Endothelial cell of umbilical vein (primary cell): Measurements from ENCODE around the gene MATCAP1. TPM values are rescaled to one million over a fixed set of nuclear protein-coding genes. Genes with fewer than 3 reads are reported as not detected.
A peak's percentile ranks its signal among the peaks of the same experiment; 100 is the strongest.

Experiments used
- BruUV-seq: library from RNA; stranded (reverse); fragments of 400-500 nt; replicated peaks from 2 replicates; lab custom pipeline; 2021; lab: Mats Ljungman, UMichigan
- CTCF ChIA-PET: fragments of 300-600, 350-600 bp; sonication (Branson Sonifier 250); formaldehyde crosslinking; loops from one replicate; lab custom pipeline; 2021; ENCODE audit warnings: antibody characterized with exemption, inconsistent platforms; lab: Charles Lee
- POLR2A ChIA-PET: fragments of 300-600, 350-600 bp; sonication (Branson Sonifier 250); formaldehyde crosslinking; loops from one replicate; lab custom pipeline; 2021; ENCODE audit warnings: antibody characterized with exemption, inconsistent platforms; lab: Charles Lee
- DNase-seq: peaks from one replicate; pipeline ENCODE4 v3.0.0-alpha.2; 2011; ENCODE audit warnings: low read depth, low spot score
- FAIRE-seq: peaks from 2 replicates; lab custom pipeline; 2011; peaks lifted over from hg19 to GRCh38; lab: Jason Lieb, UNC
- H2AFZ ChIP-seq: 2 replicates; pipeline ENCODE4 v1.6.0; 2012; ENCODE audit warnings: low read depth, low read length, control low read depth, inconsistent platforms
- H3K27ac ChIP-seq: 2 replicates; pipeline ENCODE4 v1.5.1; 2011; ENCODE audit warnings: low read depth, mild to moderate bottlenecking, control low read depth, low read length, moderate library complexity; ENCODE audit not compliant: insufficient read depth
- H3K27me3 ChIP-seq, 2 experiments: 2 replicates each; pipeline versions ENCODE4 v1.6.0 to v1.6.1; 2011; ENCODE audit warnings: low read length in 2 of 2, mixed read lengths in 1 of 2; ENCODE audit not compliant: control insufficient read depth in 2 of 2, insufficient read depth in 2 of 2
- H3K36me3 ChIP-seq, 2 experiments: 2 replicates in 1 of 2; 3 replicates in 1 of 2; pipeline ENCODE4 v1.5.1; 2011; ENCODE audit warnings: low read length in 2 of 2, mild to moderate bottlenecking in 1 of 2, moderate library complexity in 1 of 2; ENCODE audit not compliant: control insufficient read depth in 2 of 2, insufficient read depth in 2 of 2; ENCODE audit errors: extremely low read depth in 1 of 2
- H3K4me1 ChIP-seq: 3 replicates; pipeline ENCODE4 v1.5.1; 2011; ENCODE audit warnings: mild to moderate bottlenecking, low read length; ENCODE audit not compliant: control insufficient read depth, insufficient read depth; ENCODE audit errors: extremely low read depth
- H3K4me2 ChIP-seq: 2 replicates; pipeline ENCODE4 v1.6.1; 2011; ENCODE audit warnings: low read length, control low read depth, mixed read lengths; ENCODE audit not compliant: insufficient read depth
- H3K4me3 ChIP-seq, 3 experiments: fragments of 200-600 bp in 1 of 3; sonication (generic), shearing (Covaris generic) in 1 of 3; replicated peaks in 1 of 3; 2 replicates each; pipeline ENCODE4 v1.5.1; 2011 to 2016; ENCODE audit warnings: control low read depth in 3 of 3, low read length in 3 of 3, mild to moderate bottlenecking in 2 of 3, inconsistent platforms in 1 of 3, low read depth in 1 of 3, moderate library complexity in 1 of 3; ENCODE audit not compliant: insufficient read depth in 1 of 3
- H3K79me2 ChIP-seq: 2 replicates; pipeline ENCODE4 v1.6.0; 2012; ENCODE audit warnings: low read length, inconsistent platforms; ENCODE audit not compliant: control insufficient read depth, insufficient read depth
- H3K9ac ChIP-seq: replicated peaks from 2 replicates; pipeline ENCODE3; 2011; ENCODE audit warnings: low read length, control low read depth; ENCODE audit not compliant: insufficient read depth; ENCODE audit errors: extremely low read depth
- H3K9me1 ChIP-seq: replicated peaks from 3 replicates; pipeline ENCODE4 v1.6.0; 2011; ENCODE audit warnings: mild to moderate bottlenecking, low read length; ENCODE audit not compliant: control insufficient read depth, insufficient read depth; ENCODE audit errors: extremely low read depth
- H3K9me3 ChIP-seq: replicated peaks from 2 replicates; pipeline ENCODE4 v1.5.1; 2012; ENCODE audit warnings: low read length, inconsistent platforms; ENCODE audit not compliant: control insufficient read depth, insufficient read depth
- H4K20me1 ChIP-seq: replicated peaks from 2 replicates; pipeline ENCODE3; 2011; ENCODE audit warnings: mild to moderate bottlenecking, low read length; ENCODE audit not compliant: control insufficient read depth, insufficient read depth; ENCODE audit errors: extremely low read depth
- CTCF ChIP-seq, 2 donors: IDR thresholded peaks; 1 replicate in 1 of 2; 2 replicates in 1 of 2; pipeline ENCODE4 v1.5.1; 2011; ENCODE audit warnings: low read length in 2 of 2, mild to moderate bottlenecking in 2 of 2, moderate library complexity in 2 of 2, control low read depth in 1 of 2, inconsistent platforms in 1 of 2, low read depth in 1 of 2; ENCODE audit not compliant: insufficient read depth in 1 of 2; ENCODE audit errors: extremely low read depth in 1 of 2
- EZH2 ChIP-seq: IDR thresholded peaks from 2 replicates; pipeline ENCODE4 v1.6.1; 2012; ENCODE audit warnings: borderline replicate concordance, low read depth, mild to moderate bottlenecking, moderate library complexity, low read length, inconsistent platforms; ENCODE audit not compliant: severe bottlenecking
- FOS ChIP-seq: IDR thresholded peaks from 2 replicates; pipeline ENCODE4 v1.6.1; 2011; ENCODE audit warnings: mild to moderate bottlenecking, low read length, moderate library complexity, borderline replicate concordance; ENCODE audit not compliant: insufficient read depth
- GATA2 ChIP-seq: IDR thresholded peaks from 2 replicates; pipeline ENCODE4 v1.7.0; 2011; ENCODE audit warnings: low read depth, mild to moderate bottlenecking, moderate library complexity, mixed read lengths, low read length; ENCODE audit not compliant: insufficient read length, insufficient read depth
- JUN ChIP-seq: IDR thresholded peaks from 2 replicates; pipeline ENCODE4 v1.6.1; 2011; ENCODE audit warnings: borderline replicate concordance, low read depth; ENCODE audit not compliant: insufficient read length, insufficient read depth
- MAX ChIP-seq: IDR thresholded peaks from 2 replicates; pipeline ENCODE4 v1.6.1; 2011; ENCODE audit not compliant: insufficient read depth, insufficient read length
- MYC ChIP-seq: IDR thresholded peaks from one replicate; pipeline ENCODE4 v1.6.1; 2011; ENCODE audit warnings: mild to moderate bottlenecking, low read depth, low read length
- POLR2A ChIP-seq: IDR thresholded peaks from 2 replicates; pipeline ENCODE4 v1.6.1; 2012; ENCODE audit warnings: low read depth, mild to moderate bottlenecking, control low read depth, low read length
- POLR2AphosphoS5 ChIP-seq: IDR thresholded peaks from 2 replicates; pipeline ENCODE4 v1.6.1; 2012; ENCODE audit warnings: low read depth, mild to moderate bottlenecking, control low read depth, low read length, moderate library complexity; ENCODE audit not compliant: insufficient read depth
- dilution Hi-C: fragments of 300-500 bp; cut with MboI; formaldehyde crosslinking; loops from one replicate; pipeline ENCODE4 v1.15.0; 2019; ENCODE audit warnings: low sequenced_read_pairs; ENCODE audit not compliant: extremely low pct_ligation_motif_present
- intact Hi-C: fragments of 100-400 bp; cut with micrococcal nuclease; formaldehyde crosslinking; loops from one replicate; pipeline ENCODE4 v1.10.0; 2022
- polyA plus RNA-seq, 4 experiments: library from polyadenylated mRNA; depleted of rRNA in 3 of 4; stranded (reverse) in 3 of 4; unstranded in 1 of 4; fragments of >200 nt; gene quantifications; 2 replicates each; pipeline versions ENCODE4 v1.2.1 to v1.2.3, GENCODE V29; 2011 to 2012; ENCODE audit warnings: missing spikeins in 1 of 4
- total RNA-seq: library from RNA; stranded (reverse); gene quantifications from 2 replicates; pipeline ENCODE4 v1.2.3, GENCODE V29; 2021

The MATCAP1 gene
- total and polyA plus RNA-seq, 2 donors (not counting 3 experiments of a cell fraction or from before 2014, with no cell fraction given): 44.5 to 53.3 TPM

- BruUV-seq: no TSS peak
- Histone ChIP-seq H4K20me1 (no peaks in the 10 kb centered on the region), H3K9me3 (no peaks in the 10 kb centered on the region), H3K9me1 (no peaks in the 10 kb centered on the region), H3K36me3 (peaks cover 0 to 29% of the 10 kb centered on the region in 2 experiments), H3K9ac (no peak overlapping the region), H3K27me3 (no peaks in the 10 kb centered on the region), H3K27ac (no peak overlapping the region), H3K4me3 (no peak overlapping the region), H3K4me1 (peaks cover 9% of the 10 kb centered on the region), H3K4me2 (no peak overlapping the region), H2AFZ (no peak overlapping the region), H3K79me2 (no peaks in the 10 kb centered on the region)
- dilution Hi-C loops (no loop called here), intact Hi-C loops (no loop called here)
- CTCF ChIA-PET: interaction anchor here (0.8 to 7.4 kb wide), 7 partner anchors 9 to 185 kb away, joined by 3 to 67 read pairs (median 3); no protein-coding TSS in a partner anchor
- POLR2A ChIA-PET: no interaction called here
- DNase-seq (peak; percentile 96), FAIRE-seq (peak; percentile 84)
- TF ChIP-seq MYC: no peak
- TF ChIP-seq GATA2: peak; percentile 72
- no peak for TF ChIP-seq JUN
- peak; percentile 63 for TF ChIP-seq POLR2AphosphoS5
- no peak for TF ChIP-seq FOS
- TF ChIP-seq MAX: no peak
- no peak for TF ChIP-seq POLR2A
These were observed 46.2 kb downstream of the MATCAP1 start for GRCh38 chr16:67137605-67138004.

GRCh38 chr16:67129422-67129821 is 54.3 kb downstream of the MATCAP1 start:
- no peak for FAIRE-seq
- H3K4me3 ChIP-seq: no peak overlapping the region

More at GRCh38 chr16:67129422-67129821, 54.3 kb downstream of the MATCAP1 start:
- H3K27me3 ChIP-seq: no peaks in the 10 kb centered on the region
- no TSS peak for BruUV-seq
- dilution Hi-C loops (no loop called here), intact Hi-C loops (no loop called here)
- TF ChIP-seq POLR2AphosphoS5: no peak
- no peak for TF ChIP-seq CTCF (IDR thresholded peaks at IDR 0.05; ENCODE audit: extremely low read depth in 1 of 2, insufficient read depth in 1 of 2, low read depth in 1 of 2, low read length in 2 of 2)
- no peak for TF ChIP-seq EZH2
- no peak for TF ChIP-seq GATA2
- no peak for TF ChIP-seq FOS
- TF ChIP-seq POLR2A: no peak
- TF ChIP-seq JUN: no peak
- TF ChIP-seq MYC: no peak
- TF ChIP-seq MAX: no peak
- ChIA-PET CTCF (interaction anchor here (0.9 to 1.8 kb wide), 4 partner anchors 9 to 56 kb away, joined by 3 to 11 read pairs (median 4); no protein-coding TSS in a partner anchor), POLR2A (no interaction called here)
- H3K4me1 ChIP-seq: no peaks in the 10 kb centered on the region
- no peak for DNase-seq
- H3K36me3 ChIP-seq: peaks cover 2 to 7% of the 10 kb centered on the region in 2 experiments
- no peaks in the 10 kb centered on the region for H3K79me2 ChIP-seq
- H3K4me2 ChIP-seq: no peak overlapping the region
- H4K20me1 ChIP-seq: no peaks in the 10 kb centered on the region
- no peaks in the 10 kb centered on the region for H3K9me3 ChIP-seq
- H3K9me1 ChIP-seq: no peaks in the 10 kb centered on the region
- H3K9ac ChIP-seq: no peak overlapping the region
- no peak overlapping the region for H2AFZ ChIP-seq
- H3K27ac ChIP-seq: no peak overlapping the region
